Neural progenitor cell (in vitro differentiated cells): Measurements from ENCODE around the gene MED12L.

Experiments used
- CTCF ChIP-seq: fragments of 200-600 bp; sonication (generic); IDR thresholded peaks from 2 replicates; pipeline ENCODE4 v1.5.1; 2017; ENCODE audit warnings: antibody characterized with exemption, mild to moderate bottlenecking
- EZH2phosphoT487 ChIP-seq: fragments of 200-600 bp; sonication (generic); IDR thresholded peaks from 2 replicates; pipeline ENCODE4 v1.6.1; 2017; ENCODE audit warnings: antibody characterized with exemption

GRCh38 chr3:151191095-151191494 lies 105.6 kb downstream of the MED12L start:
- TF ChIP-seq CTCF (no peak), EZH2phosphoT487 (no peak)
